Fibroblast of gingiva (primary cell): ENCODE measurements around the gene MMD.
"Not testable (repeated sequence)": the region's sequence is repeated elsewhere in the genome, so short reads cannot be mapped to it uniquely, and the experiment has no call there.

Experiments
- DNase-seq: peaks from one replicate; pipeline ENCODE4 v3.0.0-alpha.2; 2011; ENCODE audit warnings: low read depth

The MMD gene, protein sequence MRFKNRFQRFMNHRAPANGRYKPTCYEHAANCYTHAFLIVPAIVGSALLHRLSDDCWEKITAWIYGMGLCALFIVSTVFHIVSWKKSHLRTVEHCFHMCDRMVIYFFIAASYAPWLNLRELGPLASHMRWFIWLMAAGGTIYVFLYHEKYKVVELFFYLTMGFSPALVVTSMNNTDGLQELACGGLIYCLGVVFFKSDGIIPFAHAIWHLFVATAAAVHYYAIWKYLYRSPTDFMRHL

DNA sequence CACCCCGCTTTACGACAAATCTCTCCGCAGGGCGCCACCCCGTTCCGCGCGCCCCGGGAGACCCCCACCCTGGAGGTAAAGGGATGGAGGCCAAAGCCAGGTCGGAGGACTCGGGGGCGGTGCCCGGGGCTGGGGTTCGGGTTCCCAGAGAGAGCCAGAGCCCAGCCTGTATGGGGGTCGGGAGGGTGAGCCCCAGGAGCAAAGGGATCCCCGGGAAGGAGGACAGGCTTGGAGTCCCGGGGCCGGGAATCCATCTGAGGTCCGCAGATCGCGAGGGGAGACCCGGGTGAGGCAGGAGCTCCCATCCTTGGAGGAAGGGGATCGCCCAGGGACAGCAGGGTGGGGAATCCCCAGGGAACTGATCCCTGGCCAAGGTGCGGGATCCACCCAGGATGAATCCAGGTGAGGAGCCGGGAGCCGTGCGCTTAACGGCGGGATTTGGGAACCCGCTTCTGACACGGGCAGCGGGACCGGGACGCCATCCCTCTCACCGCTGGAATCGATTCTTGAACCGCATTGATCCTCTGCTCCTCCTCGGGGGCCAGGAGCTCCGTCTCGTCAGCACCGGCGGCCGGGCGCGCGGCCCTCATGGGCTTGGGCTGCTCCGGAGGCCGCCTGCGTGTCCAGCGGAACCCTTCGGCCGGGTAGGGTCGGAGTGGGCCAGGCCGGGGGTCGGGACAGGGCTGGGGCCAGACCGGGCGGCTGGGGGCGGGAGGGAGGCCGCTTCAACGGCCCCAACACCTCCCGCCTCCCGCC lies at the start of gene MMD:
TSS of gene MMD (minus strand) at position 657 of the 756 bp plus-strand sequence. CDS start at position 517, 140 bp downstream.
- DNase-seq = no peak

DNA sequence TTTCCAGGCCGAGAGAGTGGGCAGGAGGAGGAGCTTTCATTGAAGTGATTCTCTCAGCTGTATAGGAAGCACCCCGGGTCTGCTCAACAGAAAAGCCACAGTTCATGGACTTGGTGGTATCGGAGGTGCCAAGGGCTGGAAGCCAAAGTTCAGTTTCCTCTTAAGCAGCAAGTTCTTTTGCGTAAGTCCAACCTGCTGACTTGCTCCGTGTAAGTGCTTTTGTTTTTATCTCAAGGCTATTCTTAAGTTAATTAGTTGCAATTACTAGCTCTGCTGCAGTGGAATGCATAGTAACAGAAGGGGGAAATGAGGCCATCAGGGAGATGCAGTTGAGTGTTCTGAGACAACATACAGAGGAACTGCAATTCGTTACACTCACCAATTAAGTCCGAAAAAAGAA lies 45.0 kb upstream of the MMD start:
- no peak for DNase-seq

DNA sequence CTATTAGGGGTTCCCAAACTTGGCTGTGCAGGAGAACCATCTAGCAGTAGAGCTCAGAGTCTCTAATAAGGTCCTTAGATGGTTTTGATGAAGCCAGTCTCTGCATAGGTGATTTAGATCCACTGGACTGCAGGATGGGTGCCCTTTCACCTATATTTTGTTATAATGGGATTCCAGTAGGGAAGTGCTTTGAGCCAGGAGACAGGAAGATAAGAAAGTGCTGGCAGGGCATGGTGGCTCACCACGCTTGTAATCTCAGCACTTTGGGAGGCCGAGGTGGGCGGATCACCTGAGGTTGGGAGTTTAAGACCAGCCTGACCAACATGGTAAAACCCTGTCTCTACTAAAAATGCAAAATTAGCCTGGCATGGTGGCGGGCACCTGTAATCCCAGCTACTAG lies 44.1 kb upstream of the MMD start:
- DNase-seq = not testable (repeated sequence)

DNA sequence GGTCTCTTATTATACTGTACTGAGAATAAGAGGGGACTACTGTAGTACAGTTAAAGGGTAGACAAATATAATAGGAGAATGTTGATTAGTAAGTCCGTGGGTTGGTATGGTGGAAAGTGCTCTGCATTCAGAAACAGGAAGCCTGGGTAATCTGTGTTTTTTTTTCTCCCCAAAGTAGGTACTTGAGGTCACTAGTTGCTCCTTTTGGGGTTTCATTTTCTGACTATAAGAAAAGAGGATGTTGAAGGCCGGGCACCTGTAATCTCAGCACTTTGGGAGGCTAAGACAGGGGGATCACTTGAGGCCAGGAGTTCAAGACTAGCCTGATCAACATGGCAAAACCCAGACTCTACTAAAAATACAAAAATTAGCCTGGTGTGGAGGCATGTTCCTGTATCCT lies 42.0 kb upstream of the MMD start:
- no peak for DNase-seq

DNA sequence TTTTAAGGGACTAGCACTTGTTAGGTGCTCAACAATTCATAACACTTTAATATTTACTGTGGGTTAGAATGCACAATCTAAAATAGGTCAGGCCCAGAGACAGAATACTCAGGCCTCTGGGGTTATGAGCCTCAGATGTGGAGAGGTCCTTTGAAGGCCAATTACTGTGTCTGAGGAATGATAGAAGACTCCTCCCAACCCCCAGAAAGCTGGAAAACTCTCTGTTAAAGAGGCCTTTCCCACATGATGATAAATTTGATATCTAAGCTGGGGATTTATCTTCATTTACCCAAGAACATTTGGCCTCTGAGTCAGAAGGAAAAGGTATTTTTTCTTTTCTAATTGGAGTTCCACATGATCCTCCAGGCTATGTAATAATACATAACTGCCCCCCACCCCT lies 41.1 kb upstream of the MMD start:
- DNase-seq = no peak

DNA sequence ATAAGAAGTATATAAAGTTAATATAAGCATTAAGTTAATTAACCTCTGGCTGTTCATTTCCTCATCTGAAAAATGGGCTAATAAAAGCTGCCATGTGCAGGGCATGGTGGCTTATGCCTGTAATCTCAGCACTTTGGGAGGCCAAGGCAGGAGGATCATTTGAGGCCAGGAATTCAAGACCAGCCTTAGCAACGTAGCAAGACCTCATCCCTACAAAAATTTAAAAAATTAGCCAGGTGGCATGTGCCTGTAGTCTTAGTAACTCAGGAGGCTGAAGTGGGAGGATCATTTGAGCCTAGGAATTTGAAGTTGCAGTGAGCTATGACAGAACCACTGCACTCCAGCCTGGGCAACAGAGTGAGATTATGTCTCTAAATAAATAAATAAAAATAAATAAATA lies 40.6 kb upstream of the MMD start:
- DNase-seq = no peak

DNA sequence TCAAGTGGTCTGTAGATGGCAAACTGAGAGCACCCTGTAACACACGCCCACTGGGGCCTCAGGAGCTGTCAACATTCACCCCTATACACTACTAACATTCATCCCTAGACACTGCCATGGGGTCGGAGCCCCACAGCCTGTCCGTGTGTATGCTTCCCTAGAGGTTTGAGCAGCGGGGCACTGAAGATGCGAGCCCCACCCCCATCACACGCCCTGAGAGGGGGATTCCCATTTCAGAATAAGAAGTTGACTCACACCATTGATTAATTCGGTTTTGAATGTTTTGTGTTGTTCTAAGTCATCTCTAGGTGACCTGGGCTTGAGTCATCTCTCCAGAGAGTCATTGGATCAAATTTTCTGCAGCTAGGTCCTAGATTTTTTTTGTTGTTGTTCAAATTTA lies 37.3 kb upstream of the MMD start:
- peak; percentile 70 for DNase-seq

DNA sequence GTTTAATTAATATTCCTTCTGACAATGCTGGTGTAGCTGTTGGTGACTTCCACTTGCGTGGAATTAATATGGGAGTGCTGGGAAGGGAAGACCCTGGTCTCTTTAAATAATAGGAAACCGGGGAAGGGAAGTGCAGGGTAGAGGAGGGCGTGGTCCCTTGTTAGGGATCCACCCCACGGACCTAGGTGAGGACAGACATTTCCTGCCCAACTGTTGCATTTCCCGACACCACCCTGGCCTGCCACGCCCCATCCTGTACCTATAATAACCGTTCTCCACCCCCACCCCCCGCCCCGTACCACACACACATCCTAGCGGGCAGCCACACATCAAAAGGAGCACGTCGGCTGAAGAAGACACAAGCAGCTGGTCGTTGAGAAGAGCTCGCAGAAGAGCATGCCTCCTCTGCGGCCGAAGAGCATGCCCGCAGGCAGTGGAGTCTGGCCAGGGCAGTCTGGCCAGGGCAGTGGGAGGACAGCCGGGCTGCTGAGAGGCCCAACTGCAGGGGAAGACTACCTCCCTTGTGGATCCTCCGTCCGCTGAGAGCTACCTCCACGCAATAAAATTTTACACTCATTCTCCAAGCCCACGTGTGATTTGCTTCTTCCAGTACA lies 36.8 kb upstream of the MMD start:
- no peak for DNase-seq

DNA sequence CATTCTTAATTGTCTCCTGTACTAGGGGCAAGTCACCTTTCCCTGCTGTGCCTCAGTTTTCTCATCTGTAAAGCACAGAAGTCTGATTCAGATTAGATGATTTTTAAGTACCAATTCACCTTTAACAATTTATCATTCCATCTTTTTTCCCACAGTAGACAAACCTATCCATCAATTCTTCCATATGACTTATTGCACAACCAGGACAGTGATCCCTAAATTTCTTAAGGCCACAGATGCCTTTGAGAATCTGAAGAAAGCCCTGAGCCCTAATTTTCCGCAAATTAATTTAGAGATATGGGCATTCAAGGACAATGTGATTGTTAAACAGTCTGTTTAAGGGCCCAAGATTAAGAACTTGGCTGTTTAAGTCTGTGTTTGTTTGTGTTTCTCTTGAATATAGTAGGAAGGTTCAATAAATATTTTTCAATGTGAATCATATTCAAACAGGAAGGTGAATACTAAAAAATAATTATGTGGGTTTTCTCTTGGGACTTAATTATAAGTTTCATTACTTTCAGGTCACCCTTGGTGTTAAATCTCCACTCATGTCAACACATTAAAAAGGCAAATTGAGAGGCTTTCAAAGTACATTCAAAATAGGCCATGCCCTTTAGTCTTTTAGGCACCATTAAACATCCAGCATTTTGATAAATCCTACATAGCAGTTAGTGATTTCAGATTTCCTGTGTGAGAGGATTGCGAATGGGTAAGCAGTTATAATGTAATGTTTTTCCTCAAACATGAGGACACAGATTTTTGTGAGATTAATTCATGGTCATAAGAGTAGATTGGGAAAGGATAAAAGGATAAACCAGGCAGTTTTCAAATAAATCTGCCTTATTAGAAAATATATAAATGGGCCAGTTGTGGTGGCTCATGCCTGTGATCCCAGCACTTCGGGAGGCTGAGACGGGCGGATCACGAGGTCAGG lies 34.9 kb upstream of the MMD start:
- peak; percentile 64 for DNase-seq

DNA sequence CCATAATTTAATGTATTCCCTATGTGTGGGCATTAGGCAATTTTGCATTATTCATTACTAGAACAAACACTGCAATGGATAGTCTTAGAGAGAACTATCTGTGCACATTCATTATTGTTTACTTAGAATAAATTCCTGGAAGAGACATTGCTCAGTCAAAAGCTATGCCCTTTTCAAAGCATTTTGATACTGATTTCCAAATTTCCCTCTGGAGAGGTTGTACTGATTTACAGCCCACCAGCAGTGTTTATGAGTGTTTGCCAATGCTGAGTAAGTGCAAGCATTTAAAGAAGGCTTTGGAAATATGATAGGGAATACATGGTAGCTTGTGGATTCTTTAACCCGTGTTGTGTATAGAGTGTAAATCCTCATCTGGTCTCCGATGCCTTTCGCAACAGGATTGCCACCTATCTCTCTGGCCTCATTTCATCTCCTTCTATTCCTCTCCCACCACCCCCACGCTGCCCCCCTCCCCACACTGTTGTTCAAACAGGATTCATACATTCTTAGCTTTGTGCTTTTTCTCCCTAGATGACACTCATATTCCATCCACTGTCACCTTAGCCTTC lies 33.4 kb upstream of the MMD start:
- DNase-seq = peak; percentile 98

DNA sequence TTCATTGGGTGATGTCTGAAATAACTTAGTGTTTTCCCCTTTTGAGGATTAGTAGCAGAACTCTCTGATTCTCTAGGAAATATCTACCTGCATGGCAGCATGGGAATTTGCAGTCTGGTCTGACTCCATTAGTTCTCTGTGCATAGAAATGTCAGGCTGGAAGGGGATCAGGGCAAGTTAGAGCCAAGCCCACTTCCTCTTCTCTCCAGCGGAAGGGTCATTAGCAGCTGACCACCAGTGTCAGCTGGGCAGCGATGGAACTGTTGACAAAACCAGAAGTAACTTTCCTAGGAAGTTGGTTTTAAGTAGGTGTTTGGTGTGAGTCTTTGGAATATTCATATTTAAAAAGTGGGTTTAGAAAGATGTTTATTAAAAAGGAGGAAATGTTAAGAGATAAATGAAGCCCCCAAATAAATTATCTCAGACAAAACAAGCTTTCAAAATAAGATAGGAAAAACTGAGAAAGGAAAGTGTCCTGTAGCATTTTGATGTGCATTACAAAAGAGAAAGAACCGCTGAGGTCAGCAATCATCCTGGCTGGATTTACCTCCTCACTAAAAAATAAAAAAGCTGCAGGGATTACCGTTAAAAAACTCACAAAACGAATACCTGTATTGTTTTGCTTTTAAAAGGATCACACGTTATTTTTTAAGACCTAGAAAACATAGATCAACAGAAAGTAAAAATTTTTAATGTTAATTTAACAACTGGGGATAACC lies 32.4 kb upstream of the MMD start:
- no peak for DNase-seq

DNA sequence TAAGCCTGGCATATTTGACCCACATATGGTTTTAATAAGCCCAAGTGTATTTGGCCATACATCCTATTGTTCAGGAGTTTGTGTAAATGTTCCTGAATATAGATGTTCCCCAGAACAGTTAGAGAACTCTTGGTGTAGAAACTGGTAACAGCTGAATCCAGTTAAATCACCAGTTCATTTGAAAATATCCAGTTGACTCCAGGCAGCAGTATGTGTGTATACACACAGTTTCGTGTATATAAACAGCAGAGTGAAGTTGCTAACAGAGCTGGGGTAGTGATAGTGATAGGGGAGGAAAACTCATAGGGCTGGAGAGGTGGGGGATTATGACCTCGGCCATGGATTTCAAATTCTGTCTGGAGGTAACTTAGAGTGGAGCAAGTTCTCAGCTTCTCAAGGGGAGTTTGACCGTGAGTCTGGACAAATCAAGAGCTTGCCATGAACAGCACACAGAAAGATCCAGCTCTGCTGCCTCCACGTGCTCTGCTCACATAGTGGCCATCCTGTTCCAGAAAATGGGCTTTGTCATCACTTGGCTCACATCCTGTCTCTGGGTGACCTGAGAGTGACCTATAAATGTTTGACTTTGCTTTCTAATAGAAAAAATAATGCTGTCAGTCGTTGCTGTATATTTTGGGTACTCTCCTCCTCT lies 30.6 kb upstream of the MMD start:
- DNase-seq = peak; percentile 94

DNA sequence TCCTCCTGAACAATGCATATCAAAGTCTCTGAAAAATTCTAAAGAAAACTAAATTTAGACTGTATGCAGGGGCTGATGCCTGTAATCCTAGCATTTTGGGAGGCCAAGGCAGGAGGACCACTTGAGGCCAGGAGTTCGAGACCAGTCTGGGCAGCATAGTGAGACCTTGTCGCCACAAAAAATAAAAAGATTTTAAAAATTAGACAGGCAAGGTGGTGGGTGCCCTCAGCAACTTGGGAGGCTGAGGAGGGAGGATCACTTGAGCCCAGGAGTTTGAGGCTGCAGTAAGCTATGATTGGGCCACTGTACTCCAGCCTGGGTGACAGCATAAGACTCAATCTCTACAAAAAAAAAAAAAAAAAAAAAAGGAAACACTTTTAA lies 30.1 kb upstream of the MMD start:
- no peak for DNase-seq

DNA sequence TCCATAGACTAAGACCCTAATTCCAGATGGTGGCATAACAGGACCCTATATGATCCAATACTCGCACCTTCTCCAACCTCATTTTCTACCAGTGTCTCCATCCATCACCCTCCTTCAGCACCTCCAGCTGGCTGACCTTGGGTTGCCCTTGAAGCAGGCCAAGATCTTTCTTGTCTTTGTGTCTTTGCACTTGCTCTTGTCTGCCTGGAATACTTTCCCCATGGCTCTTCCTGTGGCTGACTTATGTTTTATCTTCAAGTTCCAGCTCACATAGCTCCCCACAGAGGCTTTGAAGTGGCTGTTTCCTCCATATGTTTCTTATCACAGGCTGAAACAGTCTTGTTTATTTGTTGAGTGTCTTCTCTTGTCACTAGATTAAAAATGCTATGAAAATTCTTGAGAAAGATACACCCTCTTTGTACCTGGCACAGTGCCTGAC lies 29.6 kb upstream of the MMD start:
- DNase-seq = peak; percentile 71

DNA sequence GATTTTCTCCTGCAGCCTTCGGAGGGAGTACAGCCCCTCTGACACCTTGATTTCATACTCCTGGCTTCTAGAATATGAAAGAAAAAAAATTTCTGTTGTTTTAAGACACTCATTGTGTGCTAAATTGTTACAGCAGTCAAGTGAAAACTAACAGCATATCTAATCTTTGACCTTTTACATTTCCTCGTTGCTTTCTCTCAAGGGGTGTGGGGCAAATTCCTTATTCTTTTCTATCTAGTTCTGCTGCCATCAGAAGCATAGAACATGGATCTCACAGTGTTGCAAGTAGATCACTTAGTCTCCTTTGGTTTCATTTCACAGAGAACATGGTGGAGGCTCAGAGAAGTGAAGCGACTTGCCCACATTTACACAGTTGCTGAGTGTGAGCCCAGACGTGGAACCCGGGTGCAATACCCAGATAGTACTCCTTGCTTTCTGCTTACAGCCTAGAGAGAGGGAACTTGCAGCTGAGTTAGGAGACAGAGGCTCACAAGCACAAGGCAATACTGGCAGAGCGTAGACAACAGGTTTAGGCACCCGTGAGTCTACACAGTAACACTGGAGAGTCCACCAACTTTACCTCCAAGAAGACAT lies 28.7 kb upstream of the MMD start:
- DNase-seq = no peak

DNA sequence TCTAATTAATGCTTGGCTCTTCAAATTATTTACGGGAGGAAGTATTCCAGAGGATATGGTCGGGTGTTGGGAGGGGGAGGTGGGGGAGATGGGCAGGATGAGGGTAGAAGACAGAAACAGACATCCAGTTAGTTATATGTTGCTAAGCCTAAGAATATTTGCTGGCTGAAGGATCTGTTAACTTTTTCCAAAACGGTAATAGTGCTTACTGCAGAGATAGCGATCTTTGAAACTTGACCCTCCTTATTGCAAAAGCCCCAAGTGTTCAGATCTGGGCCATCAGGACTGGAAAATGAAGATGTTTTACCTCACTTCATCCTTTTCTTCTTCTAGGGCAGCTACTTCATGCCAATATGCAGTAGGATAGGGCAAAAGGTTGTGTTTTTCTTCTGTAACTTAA lies 27.0 kb upstream of the MMD start:
- peak; percentile 76 for DNase-seq

DNA sequence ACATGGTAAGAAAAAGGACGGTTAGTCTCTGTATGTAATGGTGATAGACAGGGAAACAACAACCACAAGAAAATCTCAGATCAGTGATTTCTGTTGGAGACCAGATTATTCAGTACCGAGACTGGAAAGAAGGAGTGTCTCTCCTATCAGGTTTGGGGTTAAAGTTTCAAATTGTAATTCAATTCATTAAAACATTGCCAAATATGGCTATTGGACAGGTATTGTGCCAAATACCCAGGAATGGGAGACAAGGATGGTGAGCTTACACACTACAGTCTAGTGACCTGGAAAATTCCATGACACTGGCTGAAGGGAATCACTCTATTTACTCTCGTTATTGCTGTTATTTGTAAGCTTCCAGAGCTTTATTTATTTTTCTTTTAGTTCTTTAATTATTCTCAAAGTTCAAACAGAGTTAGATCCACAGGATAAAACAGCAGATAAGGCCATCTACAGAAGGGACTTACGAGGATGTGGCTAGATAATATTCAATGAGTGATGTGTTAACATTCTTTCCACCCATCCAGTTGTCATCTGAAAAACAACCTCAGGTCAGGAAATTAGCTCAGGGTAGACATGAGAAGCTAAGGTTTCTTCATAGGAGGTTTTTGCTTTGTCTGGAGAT lies 25.1 kb upstream of the MMD start:
- DNase-seq = no peak

DNA sequence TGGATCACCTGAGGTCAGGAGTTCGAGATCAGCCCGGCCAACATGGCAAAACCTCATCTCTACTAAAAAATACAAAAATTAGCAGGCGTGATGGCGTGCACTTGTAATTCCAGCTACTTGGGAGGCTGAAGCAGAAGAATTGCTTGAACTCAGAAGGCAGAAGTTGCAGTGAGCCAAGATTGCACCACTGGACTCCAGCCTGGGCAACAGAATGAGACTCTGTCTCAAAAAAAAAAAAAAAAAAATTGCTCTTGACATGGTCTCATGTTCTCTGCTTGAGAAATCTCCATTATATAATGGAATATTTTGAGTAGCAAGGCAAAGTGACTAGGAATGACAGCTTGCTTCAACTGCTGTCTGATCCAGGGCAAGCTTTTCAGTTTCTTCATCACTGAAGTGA lies 24.4 kb upstream of the MMD start:
- peak; percentile 64 for DNase-seq

DNA sequence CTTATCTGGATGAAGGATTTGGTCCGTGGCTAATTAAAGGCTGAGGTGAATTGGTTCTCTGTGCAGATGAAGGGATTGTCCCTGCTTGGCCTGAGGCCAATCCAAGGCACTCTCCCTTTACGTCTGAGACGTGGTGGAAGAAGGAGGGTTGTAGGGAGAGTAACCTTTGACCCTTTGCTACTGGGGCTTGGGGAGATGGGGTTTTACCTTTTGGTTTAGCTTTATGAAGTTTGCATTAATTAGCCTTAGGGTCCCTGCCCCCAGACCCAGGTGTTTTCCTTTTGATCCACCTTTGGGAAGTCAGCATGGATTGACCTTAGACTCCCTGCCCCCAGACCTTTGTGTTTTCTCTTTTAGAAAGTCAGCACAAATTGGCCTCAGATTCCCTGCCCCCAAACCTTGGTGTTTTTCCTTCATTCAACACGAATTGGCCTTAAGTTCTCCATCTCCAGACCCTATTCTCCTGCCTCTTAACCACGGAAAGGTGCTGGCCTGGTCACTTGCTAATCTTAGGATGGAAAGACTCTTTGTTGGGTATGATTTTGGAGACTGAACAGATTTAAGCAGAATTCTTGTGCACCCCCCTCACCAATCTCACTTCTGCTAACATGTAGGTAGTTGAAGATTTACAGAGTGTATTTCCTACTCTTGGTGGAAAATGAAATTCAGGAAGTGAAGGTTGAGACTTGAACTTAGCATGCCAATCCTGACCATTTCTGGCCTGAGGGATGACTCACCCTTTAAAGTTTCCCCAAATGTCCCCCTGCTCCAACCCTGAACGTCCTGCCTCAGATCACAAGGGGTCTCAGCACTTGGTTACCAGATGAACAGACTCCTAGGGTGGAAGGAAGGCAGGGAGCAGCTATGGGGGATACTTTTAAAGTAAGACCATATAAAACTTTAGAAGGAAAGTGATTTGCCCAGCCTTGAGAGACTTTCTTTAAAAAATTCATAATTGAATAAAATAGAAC lies 23.1 kb upstream of the MMD start:
- peak; percentile 33 for DNase-seq
